GM10266 (cell line): ENCODE results near the gene SMS.

Experiments
- DNase-seq: peaks from one replicate; pipeline ENCODE4 v3.0.0; 2012; ENCODE audit errors: extremely low spot score
- TF ChIP-seq, protein P1 (sequence below): IDR thresholded peaks from 2 replicates; pipeline ENCODE4 v1.5.1; 2012; ENCODE audit warnings: mild to moderate bottlenecking, low read depth; ENCODE audit not compliant: control insufficient read depth, insufficient read depth; ENCODE audit errors: missing control alignments

The SMS gene

DNA sequence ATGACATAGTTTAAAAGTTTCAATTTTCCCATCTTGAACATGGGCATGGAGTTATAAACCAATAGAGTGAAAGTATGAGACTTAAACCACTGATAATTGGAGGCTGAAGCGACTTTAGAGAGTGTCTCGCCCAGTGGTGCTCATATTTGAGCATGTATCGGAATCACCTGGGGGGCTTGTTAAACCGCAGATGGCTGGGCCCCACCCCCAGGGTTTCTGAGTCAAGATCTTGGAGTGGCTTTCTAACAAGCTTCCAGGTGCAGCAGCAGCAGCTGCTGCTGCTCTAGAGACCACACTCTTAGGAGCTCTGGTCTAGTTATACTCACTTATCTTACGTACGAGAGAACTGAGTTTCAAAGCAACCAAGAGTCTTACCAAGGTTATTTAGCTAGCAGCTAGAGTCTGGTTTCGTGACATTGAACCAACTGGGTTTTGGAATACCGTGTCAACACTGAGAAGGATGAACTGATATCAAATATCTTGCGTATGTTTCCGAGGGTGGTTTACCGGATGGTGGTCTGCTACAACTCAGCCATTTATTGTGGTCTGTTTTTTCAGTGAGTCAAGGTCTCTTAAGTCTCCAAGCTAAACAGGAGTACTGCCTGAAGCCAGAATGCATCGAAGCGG, 97.5 kb downstream of the SMS start:
- TF ChIP-seq, protein P1, sequence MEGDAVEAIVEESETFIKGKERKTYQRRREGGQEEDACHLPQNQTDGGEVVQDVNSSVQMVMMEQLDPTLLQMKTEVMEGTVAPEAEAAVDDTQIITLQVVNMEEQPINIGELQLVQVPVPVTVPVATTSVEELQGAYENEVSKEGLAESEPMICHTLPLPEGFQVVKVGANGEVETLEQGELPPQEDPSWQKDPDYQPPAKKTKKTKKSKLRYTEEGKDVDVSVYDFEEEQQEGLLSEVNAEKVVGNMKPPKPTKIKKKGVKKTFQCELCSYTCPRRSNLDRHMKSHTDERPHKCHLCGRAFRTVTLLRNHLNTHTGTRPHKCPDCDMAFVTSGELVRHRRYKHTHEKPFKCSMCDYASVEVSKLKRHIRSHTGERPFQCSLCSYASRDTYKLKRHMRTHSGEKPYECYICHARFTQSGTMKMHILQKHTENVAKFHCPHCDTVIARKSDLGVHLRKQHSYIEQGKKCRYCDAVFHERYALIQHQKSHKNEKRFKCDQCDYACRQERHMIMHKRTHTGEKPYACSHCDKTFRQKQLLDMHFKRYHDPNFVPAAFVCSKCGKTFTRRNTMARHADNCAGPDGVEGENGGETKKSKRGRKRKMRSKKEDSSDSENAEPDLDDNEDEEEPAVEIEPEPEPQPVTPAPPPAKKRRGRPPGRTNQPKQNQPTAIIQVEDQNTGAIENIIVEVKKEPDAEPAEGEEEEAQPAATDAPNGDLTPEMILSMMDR: no peak

DNA sequence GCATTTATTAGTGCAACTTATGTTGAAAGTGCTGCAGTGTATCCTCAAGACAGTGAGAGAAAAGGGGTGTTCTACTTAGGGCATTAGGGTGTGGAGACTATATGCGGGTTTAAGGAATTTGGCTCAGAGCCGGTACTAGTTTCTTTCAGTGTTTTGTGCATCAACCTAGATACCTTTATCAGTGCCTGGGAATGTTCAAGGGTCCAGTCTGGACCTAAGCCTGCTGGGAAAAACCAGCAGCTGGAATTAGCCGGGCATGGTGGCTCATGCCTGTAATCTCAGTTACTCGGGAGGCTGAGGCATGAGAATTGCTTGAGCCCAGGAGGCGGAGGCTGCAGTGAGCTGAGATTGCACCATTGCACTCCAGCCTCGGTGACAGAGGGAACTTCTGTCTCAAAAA, 99.0 kb downstream of the SMS start:
- no peak for DNase-seq
- TF ChIP-seq, protein P1: no peak

More for the DNA sequence above, 97.5 kb downstream of the SMS start:
- no peak for DNase-seq

DNA sequence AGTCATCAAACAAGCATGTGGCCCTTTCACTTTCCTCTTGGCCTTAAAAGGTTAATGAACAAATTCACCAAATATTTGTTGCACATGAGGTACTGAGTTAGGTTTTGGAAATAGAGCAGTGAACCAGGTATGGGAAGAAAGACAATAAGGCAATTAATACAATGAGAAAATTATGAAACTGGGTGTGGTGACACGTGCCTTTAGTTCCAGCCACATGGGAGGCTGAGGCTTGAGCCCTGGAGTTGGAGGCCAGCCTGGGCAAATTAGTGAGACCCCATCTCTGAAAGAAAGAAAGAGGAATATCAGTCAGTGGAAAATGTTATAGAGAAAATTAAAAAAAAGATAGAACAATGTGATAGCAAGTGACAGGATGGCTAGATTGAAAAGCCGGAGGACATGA, 99.7 kb downstream of the SMS start:
- TF ChIP-seq, protein P1: no peak
- DNase-seq: no peak

DNA sequence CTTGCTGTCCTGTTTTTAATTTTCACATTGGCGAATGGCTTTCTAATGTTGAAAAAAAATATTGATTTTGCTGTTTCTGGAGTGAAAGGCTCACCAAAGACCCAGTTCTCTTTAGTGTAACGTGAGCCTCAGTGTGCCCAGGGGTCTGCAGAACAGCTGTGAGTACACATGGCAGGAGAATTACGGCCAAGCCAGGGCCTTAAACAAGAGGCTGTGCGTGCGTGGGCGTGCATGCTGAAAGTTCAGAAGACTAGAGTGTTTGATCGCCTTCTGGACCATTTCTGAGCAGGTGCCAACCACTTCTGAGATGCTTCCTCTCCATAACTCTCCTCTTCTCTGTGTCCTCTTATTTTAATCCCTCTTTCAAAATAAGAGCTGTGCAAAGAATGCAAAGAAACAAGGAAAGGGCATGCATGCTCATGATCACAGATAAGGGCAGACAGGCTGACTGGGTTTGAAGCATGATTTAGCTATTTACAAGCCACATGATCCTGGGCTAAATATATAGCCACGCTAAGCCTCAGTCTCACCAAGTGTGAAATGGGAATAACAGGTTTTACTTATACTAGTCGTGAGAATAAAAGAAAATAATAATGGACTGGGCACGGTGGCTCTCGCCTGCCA, 101.5 kb downstream of the SMS start:
- DNase-seq: no peak
- TF ChIP-seq, protein P1: no peak

DNA sequence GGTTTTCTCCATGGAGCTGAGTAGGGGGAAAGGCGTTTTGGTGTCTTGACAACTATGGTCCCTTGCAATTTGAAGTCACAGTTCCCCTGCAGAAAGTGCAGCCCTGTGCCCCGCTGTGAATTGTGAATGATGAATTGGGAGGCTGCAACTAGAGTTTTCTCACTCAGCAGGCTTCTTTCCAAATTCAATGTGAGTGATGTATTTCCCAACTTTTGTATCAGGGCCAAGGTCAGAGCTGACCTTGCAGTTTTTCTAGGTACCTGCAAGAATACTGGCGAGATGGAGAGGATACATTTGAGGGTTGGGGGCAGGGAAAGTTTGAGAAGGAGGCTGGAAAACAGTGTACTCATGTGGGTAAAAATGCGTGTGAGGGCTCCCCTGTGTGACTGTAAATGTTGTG, 103.4 kb downstream of the SMS start:
- DNase-seq: no peak
- TF ChIP-seq, protein P1: no peak
